Adrenal gland (tissue), 5 donors: ENCODE results near the gene FBXL7.

Experiments
- POLR2A ChIP-seq, 2 donors: fragments of 450-650 bp; IDR thresholded peaks; one replicate each; pipeline ENCODE4 v1.6.1; 2017; ENCODE audit warnings: antibody characterized with exemption in 2 of 2, mild to moderate bottlenecking in 2 of 2, moderate library complexity in 1 of 2
- TF ChIP-seq, protein P1 (sequence below), 6 experiments: fragments of 450-650 bp in 4 of 6; fragments of 200-600 bp in 2 of 6; sonication (generic) in 1 of 6; IDR thresholded peaks; 1 replicate in 5 of 6; 2 replicates in 1 of 6; pipeline versions ENCODE4 v1.5.1 to v1.8.0; 2016 to 2021; ENCODE audit warnings: antibody characterized with exemption in 6 of 6, mild to moderate bottlenecking in 2 of 6, moderate library complexity in 1 of 6
- donor health status: DM: no; HTN: no; CAD: no.

DNA sequence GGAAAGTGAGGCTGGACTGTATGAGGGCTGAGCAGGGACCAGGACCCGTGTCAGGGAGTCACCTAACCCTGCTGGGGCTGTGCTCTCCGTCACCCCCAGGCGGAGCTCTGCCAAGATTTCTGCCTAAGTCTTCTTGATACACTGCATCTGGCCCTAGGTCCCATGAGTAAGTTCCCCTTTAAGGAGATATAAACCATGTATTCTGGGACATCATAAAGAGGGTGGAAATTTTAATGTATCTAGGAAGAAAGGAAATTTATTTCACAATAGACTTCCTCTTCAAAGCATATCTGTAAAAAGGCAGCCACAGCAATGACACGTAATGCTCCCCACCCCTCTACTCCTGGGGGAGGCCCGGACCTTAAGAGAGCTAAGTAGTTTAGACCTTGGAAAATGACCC, 183.4 kb downstream of the FBXL7 start:
- TF ChIP-seq, protein P1, sequence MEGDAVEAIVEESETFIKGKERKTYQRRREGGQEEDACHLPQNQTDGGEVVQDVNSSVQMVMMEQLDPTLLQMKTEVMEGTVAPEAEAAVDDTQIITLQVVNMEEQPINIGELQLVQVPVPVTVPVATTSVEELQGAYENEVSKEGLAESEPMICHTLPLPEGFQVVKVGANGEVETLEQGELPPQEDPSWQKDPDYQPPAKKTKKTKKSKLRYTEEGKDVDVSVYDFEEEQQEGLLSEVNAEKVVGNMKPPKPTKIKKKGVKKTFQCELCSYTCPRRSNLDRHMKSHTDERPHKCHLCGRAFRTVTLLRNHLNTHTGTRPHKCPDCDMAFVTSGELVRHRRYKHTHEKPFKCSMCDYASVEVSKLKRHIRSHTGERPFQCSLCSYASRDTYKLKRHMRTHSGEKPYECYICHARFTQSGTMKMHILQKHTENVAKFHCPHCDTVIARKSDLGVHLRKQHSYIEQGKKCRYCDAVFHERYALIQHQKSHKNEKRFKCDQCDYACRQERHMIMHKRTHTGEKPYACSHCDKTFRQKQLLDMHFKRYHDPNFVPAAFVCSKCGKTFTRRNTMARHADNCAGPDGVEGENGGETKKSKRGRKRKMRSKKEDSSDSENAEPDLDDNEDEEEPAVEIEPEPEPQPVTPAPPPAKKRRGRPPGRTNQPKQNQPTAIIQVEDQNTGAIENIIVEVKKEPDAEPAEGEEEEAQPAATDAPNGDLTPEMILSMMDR (IDR thresholded peaks at IDR 0.05), result peak in 1 of 6 experiments; percentile 13
- TF ChIP-seq POLR2A (IDR thresholded peaks at IDR 0.05), result no peak
